Omental fat pad (tissue), 4 donors: ENCODE results near the gene HVCN1. TPM values are rescaled to one million over a fixed set of nuclear protein-coding genes. Genes with fewer than 3 reads are reported as not detected.
"Not testable (repeated sequence)": the region's sequence is repeated elsewhere in the genome, so short reads cannot be mapped to it uniquely, and the experiment has no call there.

Experiments
- ATAC-seq: fragments of 150-250 bp; one replicate; pipeline ENCODE4 v1.9.1; 2016; ENCODE audit warnings: mild to moderate bottlenecking, moderate library complexity; ENCODE audit not compliant: low FRiP score
- DNase-seq: peaks from one replicate; pipeline ENCODE4 v3.0.0-alpha.2; 2019; ENCODE audit warnings: low spot score
- total RNA-seq, 4 donors: library from RNA; depleted of rRNA; stranded (reverse); fragments of >200 nt; gene quantifications; one replicate each; pipeline ENCODE4 v1.1.0, GENCODE V29; 2016
- TF ChIP-seq, protein P1 (sequence below), 3 donors: fragments of 450-650 bp; IDR thresholded peaks; one replicate each; pipeline ENCODE4 v1.5.1; 2016 to 2017; ENCODE audit warnings: antibody characterized with exemption in 3 of 3, mild to moderate bottlenecking in 3 of 3, moderate library complexity in 2 of 3

HVCN1 gene, protein sequence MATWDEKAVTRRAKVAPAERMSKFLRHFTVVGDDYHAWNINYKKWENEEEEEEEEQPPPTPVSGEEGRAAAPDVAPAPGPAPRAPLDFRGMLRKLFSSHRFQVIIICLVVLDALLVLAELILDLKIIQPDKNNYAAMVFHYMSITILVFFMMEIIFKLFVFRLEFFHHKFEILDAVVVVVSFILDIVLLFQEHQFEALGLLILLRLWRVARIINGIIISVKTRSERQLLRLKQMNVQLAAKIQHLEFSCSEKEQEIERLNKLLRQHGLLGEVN
- total RNA-seq: 10 to 100 TPM; 10.9 to 15.6 (median 12.2) TPM

GRCh38 chr12:110688446-110689280 lies at the start of gene HVCN1:
Gene HVCN1 (minus strand): TSS chr12:110689115. CDS start chr12:110683245, 5,870 bp downstream.
- ATAC-seq: peak; percentile 70
- TF ChIP-seq, protein P1, sequence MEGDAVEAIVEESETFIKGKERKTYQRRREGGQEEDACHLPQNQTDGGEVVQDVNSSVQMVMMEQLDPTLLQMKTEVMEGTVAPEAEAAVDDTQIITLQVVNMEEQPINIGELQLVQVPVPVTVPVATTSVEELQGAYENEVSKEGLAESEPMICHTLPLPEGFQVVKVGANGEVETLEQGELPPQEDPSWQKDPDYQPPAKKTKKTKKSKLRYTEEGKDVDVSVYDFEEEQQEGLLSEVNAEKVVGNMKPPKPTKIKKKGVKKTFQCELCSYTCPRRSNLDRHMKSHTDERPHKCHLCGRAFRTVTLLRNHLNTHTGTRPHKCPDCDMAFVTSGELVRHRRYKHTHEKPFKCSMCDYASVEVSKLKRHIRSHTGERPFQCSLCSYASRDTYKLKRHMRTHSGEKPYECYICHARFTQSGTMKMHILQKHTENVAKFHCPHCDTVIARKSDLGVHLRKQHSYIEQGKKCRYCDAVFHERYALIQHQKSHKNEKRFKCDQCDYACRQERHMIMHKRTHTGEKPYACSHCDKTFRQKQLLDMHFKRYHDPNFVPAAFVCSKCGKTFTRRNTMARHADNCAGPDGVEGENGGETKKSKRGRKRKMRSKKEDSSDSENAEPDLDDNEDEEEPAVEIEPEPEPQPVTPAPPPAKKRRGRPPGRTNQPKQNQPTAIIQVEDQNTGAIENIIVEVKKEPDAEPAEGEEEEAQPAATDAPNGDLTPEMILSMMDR (IDR thresholded peaks at IDR 0.05): no peak
- DNase-seq: no peak

GRCh38 chr12:110737532-110737931 lies 48.6 kb upstream of the HVCN1 start:
- DNase-seq (no peak), ATAC-seq (no peak)
- TF ChIP-seq, protein P1 (IDR thresholded peaks at IDR 0.05): no peak

GRCh38 chr12:110737016-110737415 lies 48.1 kb upstream of the HVCN1 start:
- DNase-seq, ATAC-seq: not testable (repeated sequence)

DNA sequence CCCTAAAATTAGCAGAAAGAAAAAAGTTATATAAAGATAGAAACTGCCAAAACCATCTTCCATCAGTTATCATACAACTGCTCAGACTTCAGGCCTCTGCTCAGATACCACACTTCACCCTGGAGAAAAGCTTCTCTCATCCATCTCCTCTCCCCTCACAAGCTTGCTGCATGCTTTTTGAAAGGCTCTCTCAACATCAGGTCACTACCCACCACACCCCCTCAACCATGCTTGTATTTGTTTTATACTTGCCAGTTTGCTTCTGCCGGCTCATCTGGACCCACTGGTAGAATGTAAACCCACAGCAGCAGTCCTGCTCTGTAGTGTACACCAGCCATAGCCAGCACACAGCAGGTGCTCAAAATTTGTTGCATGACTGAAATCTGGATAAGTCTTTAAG lies 45.0 kb upstream of the HVCN1 start:
- ATAC-seq (no peak), DNase-seq (no peak)
- TF ChIP-seq, protein P1 (IDR thresholded peaks at IDR 0.05): no peak

DNA sequence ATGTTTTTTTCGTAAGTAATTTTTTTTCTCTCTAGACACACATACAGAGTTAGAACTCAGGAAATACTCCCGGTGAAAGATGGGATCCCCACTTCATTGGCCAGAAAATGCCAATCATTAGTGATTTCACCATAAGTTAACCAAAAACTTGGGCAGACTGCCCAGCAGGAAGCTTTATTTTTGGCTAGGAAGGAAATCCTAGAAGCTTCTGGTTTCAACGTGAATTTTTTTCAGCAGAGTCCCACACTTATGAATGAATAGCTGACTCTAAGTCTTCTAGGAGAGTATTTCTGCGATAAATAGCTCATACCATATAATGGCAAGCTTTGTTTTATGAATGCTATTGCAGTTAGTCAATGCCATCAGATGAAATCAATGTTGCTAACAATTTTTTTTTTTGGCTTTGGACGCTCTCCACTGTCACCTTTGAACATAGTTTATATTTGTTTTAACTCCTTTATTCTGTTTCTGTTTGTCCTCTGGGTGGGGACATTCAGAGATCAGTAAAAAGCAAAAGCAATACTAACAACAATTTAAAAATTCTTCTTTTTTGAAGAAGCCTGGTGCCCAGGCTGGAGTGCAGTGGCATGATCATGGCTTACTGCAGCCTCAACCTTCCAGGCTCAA lies 44.3 kb upstream of the HVCN1 start:
- DNase-seq (no peak), ATAC-seq (no peak)
- TF ChIP-seq, protein P1 (IDR thresholded peaks at IDR 0.05): no peak

GRCh38 chr12:110732572-110732971 lies 43.7 kb upstream of the HVCN1 start:
- ATAC-seq: no peak
- DNase-seq: no peak
- TF ChIP-seq, protein P1 (IDR thresholded peaks at IDR 0.05): no peak

GRCh38 chr12:110731479-110731878 lies 42.6 kb upstream of the HVCN1 start:
- DNase-seq: no peak
- ATAC-seq: no peak
- TF ChIP-seq, protein P1 (IDR thresholded peaks at IDR 0.05): no peak
